ENCODE results near the gene SIL1.
A peak's percentile ranks its signal among the peaks of the same experiment; 100 is the strongest.
"Not testable (repeated sequence)": the region's sequence is repeated elsewhere in the genome, so short reads cannot be mapped to it uniquely, and the experiment has no call there.

The SIL1 gene

GRCh38 chr5:139016186-139016585, 182.0 kb downstream of the SIL1 start:
- DNase-seq, result no peak

GRCh38 chr5:139014726-139015125, 183.4 kb downstream of the SIL1 start:
- DNase-seq, result no peak

- no peak for DNase-seq
Observed at GRCh38 chr5:139012176-139012575, 186.0 kb downstream of the SIL1 start.

- not testable (repeated sequence) for DNase-seq
Observed at GRCh38 chr5:139011156-139011555, 187.0 kb downstream of the SIL1 start.

GRCh38 chr5:139004374-139005307, 193.5 kb downstream of the SIL1 start:
- no peak for DNase-seq

- no peak for DNase-seq
Observed at GRCh38 chr5:138999674-139000073, 198.5 kb downstream of the SIL1 start.

- no peak for DNase-seq
Observed at GRCh38 chr5:138998521-138998920, 199.6 kb downstream of the SIL1 start.

GRCh38 chr5:138996120-138996519, 202.0 kb downstream of the SIL1 start:
- no peak for DNase-seq

GRCh38 chr5:138990986-138991590, 207.1 kb downstream of the SIL1 start:
- no peak for DNase-seq

- no peak for DNase-seq
Observed at GRCh38 chr5:138989720-138990119, 208.4 kb downstream of the SIL1 start.

- DNase-seq, result no peak
Observed at GRCh38 chr5:138986186-138986800, 211.9 kb downstream of the SIL1 start.

- DNase-seq, result no peak
Observed at GRCh38 chr5:138985683-138986082, 212.5 kb downstream of the SIL1 start.

- no peak for DNase-seq
Observed at GRCh38 chr5:138985256-138985655, 212.9 kb downstream of the SIL1 start.

- DNase-seq, result no peak
Observed at GRCh38 chr5:138983984-138984383, 214.2 kb downstream of the SIL1 start.

GRCh38 chr5:138981586-138981985, 216.6 kb downstream of the SIL1 start:
- no peak for DNase-seq

- DNase-seq, result no peak
Observed at GRCh38 chr5:138981131-138981530, 217.0 kb downstream of the SIL1 start.

GRCh38 chr5:138980441-138980840, 217.7 kb downstream of the SIL1 start:
- DNase-seq, result no peak

GRCh38 chr5:138979684-138980280, 218.4 kb downstream of the SIL1 start:
- no peak for DNase-seq

- DNase-seq, result no peak
Observed at GRCh38 chr5:138978581-138978980, 219.6 kb downstream of the SIL1 start.

GRCh38 chr5:138978080-138978479, 220.1 kb downstream of the SIL1 start:
- no peak for DNase-seq

GRCh38 chr5:138975098-138975847, 222.9 kb downstream of the SIL1 start:
- no peak for DNase-seq

GRCh38 chr5:138974227-138975063, 223.7 kb downstream of the SIL1 start:
- DNase-seq, result peak; percentile 85

All from COR-L47 (cell line).